NCI-H2171 treated with DMSO at 0.1 percent for 48 hours (cell line): ENCODE measurements around the gene CACNA1C.

Source experiments
- DNase-seq: peaks from one replicate; lab custom pipeline; 2025; lab: John Stamatoyannopoulos, UW

Gene CACNA1C

DNA sequence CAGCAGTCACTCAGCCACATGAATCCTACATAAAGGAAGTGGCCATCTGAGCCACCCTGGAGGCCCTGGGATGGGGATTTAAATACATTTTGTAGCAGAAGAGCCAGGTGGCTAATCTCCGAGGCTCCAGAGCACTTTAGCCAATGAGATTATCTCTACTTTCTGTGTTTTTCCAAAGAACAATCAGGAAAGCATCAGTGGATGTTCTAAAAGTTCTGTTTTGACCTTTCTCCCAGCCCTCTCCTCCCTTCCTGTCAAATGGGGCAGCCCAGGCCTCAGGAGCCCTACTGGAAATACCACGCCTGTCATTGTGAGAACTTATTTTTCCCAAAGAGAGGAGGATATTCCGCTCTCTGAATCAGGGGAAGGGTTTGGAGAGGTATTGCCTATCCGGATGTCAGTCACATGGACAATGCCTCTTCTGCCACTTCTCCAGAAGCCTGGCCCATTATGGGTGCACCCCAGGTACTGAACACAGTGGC, 405.2 kb downstream of the CACNA1C start:
- no peak for DNase-seq

DNA sequence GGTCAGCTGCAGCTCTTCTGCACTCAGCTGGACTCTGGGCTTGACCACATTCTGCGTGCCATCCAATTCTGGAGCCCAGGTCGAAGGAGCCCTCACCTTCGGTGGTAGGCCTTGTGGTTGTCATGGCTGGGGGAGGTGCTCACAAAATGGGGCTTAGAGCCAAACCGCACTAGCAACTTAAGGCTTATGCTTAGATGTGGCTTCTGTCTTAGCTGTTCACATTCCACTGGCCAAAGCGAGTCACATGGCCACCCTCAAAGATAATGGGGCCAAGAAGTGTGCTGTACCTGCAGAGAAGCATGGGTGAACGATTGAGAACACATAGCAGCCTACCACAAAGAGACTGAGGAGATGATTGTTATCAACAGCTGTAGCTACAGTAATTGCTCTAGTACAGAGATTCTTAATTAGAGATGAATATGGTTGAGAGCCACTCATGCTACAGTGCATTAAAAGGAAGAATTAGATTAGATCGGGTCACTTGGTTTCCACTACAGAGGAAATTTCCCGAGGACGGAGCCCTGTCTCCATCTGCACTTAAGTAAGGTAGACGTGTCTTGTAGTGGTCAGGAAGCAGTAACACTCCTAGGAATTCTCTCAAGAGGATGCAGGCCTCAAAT, 407.4 kb downstream of the CACNA1C start:
- no peak for DNase-seq

DNA sequence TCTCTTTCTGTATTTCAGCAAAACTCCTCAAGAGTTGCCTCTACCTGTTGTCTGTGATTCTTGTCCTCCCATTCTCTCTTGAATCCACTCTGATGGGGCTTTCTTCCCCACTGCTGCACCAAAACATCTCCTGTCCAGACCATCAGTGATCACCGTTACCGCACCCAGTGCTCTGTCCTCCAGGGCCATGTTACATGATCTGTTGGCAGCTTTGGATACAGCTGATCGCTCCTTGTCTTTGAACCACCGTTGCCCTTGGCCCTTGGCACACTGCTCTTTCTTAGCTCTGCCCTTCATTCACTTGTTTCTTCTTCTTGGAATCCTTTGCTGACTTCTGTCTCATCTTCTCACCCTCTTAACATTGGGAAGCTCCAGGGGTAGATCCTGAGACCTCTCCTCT, 408.3 kb downstream of the CACNA1C start:
- no peak for DNase-seq

DNA sequence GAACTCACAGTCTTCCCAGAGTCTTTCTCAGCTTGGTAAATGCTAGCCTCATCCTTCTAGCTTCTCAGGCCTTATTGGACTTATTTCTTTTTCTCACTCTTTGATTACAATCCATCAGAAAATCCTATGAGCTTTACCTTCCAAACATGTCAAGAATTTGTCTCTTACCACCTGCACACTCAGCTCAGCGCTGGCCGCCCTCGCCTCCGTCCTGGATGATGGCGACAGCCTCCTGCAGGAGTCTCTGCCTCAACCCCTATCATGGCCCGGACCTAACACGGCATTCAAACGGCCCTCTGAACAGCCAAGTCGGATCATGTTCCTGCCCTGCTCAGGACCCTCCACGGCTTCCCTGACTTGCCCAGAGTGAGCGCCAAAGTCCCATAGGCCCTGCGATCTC, 408.9 kb downstream of the CACNA1C start:
- DNase-seq: no peak

DNA sequence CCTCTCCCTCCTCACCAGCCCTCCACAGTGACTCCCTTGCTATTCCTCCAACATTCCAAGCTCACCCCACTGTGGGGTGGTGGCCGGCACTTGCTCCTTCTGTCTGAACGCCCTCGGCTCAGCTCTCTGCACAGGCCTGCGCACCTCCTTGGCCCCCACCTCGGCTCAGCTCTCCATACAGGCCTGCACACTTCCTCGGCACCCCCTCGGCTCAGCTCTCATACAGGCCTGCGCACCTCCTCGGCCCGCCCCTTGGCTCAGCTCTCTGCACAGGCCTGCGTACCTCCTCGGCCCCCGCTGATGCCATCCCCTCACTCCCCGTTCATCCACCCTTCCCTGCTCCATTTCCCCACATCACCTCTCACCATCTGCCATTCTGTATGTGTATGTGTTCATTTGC, 409.3 kb downstream of the CACNA1C start:
- DNase-seq: no peak

DNA sequence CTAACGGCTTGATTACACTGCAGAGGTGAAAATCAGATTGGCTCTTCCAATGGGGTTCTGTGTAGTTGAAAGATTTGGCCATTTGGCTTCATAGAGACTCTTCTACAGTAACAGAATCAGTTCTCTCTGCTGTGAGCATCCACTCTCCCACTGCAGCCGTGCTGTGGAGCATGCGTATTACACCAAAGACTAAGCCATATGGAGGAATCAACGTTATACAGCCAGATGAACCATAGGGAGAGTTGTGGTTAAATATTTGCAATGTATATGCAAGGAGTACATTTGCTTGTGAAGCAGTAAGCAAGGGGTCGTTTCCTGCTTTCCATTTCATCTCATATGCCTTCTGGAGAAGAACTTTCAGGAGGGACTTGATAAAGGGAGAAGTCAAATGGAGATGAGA, 410.9 kb downstream of the CACNA1C start:
- no peak for DNase-seq

DNA sequence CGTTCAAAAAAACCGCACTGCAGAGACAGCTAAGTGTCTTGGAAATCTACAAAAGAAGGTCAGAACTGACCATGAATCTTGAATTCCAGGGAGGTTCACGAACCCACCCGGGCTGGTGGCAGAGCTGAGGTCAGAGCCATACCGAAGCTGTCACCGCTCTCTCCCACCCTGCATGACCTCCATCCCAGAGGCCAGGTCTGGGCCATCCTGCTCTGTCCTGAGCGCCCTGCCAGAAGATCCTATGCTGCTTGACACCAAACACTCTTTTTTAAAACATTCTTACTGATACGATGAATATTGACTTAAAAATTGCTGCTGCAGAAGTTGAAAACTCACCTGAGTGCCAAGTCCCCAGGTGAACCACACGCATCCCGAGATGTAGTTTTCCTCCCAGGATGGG, 412.9 kb downstream of the CACNA1C start:
- no peak for DNase-seq

DNA sequence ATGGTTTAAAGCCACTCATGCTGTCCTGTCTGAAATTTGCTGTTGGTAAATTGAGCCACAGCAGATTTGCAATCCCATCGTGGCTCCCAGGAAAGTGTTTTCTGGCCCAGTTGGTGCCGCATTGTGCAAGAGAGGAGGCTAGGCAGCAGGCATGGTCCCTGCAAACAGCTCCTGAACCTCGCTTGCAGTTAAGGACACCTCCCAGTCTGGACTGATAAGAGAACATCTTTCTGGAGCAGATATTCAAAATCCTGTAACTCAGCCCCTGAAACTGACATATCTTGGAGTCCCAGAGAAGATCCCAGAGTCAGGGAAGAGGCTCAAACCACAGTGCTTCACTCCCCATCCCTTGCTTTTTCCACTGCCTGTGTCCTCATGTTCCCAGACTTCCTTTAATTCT, 413.4 kb downstream of the CACNA1C start:
- no peak for DNase-seq

DNA sequence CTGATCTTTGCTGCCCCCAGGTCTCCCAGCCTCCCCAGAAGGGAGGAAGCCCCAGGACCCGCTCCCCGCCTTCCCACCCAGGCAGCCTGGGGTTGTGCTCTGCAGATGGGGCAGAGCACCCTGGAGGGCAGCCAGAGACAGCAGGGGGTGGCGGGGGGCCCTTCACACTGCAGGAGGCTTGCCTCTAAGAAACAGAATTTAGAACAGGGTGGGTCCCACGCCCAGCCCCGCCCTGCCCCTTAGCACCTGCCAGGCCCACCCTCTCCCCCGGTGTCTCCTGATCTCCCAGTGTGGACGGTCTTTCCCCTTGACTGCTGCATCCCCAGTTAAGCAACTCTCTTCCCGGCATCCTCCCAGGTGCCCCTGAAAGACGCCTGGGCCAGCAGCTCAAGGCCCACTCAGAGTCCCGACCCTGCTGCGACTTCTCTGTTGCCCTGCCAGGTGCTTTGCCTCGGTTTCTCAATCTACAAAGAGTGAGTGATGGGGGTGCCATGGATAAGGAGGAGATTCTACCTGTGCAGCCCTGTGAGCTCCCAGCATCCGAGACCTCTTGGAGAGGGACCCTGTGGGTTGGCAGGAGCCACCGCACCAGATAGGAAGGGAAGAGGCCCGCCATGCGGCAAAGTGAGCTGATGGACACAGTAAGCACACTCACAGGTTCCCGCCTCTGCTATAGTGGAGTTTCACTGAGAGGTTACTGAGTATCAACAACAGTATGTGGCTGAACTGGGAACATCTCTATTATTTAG, 414.8 kb downstream of the CACNA1C start:
- DNase-seq: no peak

DNA sequence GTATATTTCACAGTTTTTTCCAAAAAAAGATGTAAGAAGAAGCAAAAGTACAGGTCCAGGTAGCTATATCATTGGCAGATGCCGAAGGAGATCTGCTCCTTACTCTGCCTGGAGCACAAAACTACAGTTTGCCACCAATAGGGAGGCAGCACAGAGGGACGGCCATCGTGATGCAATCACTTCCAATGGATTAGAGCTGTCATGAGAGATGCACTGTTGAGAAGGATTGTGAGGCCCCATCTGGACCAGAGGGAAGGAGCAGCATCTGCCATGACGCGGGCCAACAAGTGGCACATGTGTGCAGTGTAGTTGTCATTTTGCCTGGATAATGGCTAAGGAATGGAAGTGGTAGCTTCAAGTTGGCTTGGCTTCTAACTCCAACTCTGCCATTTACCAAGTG, 423.2 kb downstream of the CACNA1C start:
- peak; percentile 45 for DNase-seq

DNA sequence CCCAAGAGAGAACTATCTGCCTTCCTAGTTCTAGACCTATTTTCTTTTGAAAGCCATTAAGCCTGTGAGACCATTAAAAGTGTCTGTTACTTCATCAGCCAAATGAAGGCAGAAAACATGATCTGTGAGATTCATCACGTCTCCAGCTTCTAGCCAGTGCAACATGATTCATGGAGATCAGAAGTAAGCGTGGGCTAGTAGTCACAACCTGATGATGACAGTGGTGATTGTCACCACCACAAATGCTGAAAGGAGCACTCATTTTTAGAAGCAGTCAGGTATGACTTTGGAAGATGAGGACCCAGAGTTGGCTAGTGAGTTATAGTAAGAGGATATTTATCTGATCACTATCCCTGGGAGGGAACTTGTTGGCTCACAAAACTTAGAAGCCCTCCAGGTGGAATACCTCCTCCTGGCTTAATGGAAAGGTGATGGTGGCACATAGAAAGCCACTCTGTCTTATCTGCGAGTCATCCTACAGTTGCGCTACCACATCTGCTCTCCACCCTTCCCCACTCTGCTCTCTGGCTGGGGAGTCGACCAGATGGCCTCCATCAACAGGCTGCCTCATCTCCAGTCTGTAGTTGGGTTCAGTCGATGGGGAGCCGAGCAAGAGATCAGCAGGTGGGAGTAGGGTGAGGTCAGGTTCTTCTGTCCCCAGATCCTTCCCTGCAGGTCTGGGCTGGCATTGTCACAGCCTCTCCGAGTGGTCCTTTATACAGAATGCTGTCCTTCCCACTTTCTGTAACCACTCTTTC, 424.4 kb downstream of the CACNA1C start:
- DNase-seq: peak; percentile 31

DNA sequence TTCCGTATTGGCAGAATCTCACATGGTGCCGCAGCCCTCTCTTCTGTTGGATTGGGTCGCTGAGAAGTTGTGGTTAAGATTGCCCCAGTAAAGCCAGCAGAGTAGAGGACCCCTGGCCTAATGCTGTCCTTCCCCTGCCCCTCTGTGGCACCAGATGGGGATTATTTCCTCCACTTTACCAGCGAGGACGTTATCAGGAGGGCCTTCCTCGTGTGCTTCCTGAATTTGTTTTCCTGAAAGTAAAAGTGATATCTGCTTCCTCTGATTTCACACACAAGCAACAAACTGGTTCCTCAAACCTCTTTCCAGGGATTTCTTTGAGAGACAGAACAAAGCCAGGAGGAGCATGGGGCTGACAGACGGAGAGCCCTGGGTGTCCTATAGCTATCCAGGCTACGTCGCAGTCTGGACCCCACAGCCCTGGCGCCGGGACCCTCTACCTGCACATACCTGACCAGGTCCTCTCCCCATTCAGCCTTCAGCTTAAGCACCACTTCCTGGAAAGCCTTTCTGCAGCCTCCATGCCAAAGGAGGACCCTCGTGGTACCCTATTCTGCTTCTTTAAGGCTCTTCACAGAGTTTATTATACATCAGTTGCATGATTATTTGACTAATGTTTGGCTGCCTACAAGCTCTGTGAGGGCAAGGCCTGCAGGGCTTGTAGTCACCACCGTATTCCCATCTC, 427.2 kb downstream of the CACNA1C start:
- DNase-seq: no peak

DNA sequence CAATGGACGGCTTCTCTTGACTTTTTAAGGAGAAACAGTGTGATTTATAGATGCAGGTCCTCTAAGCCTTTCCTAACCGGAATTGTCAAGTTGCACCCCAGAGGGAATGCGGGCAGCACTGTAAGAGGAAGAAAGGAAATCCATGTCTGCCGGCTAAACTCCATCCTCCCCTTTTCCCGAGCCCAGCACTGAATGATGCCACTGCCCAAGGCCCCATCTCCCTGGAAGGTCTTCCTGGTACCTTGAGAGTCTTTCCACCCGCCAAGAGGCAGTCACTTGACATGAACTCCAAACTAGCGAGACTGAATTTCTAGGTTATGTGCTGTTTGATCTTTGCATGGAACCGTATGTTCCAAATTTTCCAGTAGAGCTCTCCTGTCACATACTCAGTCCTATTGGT, 428.6 kb downstream of the CACNA1C start:
- no peak for DNase-seq

DNA sequence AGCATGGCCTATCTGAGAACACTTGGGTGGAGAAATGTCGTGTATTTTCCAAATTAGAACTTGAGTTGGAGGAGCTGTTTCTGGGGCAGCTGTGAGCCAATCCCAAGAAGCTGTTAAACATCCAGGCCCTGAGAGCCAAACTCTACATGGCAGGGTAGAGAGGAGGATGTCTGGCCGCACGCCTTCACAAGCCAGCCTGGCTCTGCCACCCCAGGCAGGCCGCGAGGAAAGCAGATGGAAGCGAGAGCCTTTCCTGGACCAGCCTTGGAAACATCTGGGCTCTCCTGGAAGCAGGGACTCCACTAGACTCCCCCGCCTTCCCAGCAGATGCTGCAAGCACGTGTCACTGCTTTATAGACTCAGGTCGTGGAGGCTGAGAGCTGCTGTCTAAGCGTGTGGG, 429.2 kb downstream of the CACNA1C start:
- peak; percentile 88 for DNase-seq

DNA sequence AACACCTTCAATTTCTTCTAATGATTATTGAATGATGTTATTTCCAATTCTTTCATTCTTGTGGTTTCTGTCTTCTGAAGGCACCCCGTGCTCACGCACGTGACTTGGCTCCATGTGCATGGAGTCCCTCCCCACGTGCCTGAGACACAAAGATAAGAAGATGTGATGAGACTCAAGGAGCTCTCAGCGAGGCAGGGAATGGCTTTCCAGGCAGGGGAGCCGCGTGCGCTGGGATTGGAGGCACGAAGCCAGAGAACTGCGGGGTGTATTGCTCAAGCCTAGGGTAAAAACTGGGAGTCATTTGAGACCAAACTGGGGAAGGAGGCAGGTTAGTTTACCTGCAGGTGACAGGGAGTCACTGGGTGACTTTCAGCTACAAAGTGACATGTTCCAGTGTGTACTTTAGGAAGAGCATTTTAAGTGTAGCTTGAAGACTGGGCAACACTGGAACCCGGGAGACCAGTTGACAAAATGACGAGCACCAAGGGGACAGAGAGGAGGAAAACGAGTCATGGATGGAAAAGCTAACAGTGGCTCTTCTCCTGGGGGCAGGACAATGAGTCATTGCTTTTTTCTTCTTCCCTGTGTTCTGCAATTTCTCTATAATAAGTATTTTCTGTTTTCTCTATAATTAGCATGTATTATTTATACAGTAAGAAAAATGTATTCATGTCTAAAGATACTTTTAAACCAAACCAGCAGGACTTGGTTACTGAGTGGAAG, 430.3 kb downstream of the CACNA1C start:
- DNase-seq: no peak

DNA sequence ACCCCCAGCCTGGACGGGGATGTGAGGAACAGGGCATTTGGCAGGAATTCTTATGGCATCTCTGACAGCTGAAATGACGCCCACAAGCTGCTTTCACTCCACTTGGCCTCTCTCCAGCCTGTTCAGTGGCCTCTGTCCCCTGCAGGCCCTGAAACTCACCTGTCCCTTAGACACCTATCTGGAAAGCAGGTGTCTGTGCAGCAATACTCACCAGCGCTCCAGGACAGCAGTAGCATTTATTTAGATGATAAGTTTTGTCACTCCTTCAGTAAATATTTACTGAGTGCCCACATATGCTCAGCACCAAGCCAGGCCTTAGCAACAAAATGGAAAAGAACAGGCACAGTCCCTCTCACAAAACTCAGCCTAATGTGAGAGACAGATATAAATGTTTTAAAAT, 430.9 kb downstream of the CACNA1C start:
- DNase-seq: no peak

DNA sequence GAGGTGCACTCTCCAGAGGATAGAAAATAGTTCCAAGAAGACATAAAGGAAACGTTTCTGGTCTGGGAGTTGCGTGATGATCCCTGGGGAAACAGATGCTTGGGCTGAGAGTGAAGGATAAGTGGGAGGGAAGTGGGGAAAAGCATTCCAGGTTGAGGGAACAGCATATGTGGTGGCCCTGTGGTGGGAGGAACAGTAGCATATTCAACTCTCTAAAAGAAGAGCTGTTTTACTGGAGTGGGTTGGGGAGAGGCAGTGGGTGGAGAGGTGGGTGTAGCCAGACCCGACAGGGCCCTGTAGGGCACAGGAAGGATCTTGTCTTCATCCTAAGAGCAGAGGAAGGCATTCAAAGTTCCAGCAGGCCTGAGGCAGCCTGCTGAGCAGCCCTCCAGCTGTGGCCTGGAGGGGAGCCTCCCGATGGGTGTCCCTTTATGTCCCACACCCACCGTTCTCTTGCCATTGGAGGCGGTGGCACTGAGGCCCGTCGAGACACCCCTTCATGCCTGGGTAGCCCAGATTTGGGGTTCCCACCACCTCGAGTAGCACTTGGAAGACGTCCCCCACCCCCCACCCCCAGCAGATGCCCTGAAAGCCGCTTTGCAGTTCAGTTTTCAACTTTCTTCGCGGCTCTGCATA, 431.5 kb downstream of the CACNA1C start:
- no peak for DNase-seq

DNA sequence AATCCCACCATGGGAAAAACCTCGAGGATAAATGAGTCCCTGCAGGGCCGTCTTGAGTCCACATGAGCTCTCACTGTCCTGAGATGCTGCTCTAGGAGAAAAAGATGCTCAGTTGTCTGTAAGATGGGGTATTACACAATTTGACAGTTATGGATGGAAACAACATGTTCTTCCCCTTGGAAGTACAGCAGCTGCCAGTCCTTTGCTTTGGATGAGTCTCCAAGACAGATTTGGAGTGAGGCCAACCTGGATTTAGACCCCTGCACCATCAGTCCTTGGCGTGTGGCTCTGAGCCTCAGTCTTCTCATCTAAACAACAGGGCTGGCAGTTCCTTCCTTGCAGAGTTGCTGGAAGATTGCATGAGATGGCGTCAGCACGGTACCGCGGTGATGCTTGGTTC, 432.9 kb downstream of the CACNA1C start:
- DNase-seq: peak; percentile 21

DNA sequence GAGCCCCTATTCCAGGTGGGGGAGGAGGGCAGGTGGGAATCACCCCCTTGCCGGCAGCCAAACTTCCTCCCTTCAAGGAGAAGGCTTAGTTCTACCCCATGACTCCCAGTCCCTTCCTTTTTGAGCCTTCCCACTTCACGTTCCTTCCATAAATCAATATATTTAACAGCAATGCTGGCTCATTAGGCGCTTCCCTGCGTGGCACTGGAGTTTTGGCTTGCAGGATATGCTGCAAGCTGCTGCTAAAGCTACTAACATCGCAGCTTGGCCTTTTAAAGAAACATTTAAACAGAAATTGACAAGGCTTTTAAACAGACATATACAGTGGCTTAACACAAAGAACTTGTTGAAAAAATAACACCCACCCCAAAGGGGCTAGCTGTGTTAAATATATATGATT, 434.0 kb downstream of the CACNA1C start:
- no peak for DNase-seq

DNA sequence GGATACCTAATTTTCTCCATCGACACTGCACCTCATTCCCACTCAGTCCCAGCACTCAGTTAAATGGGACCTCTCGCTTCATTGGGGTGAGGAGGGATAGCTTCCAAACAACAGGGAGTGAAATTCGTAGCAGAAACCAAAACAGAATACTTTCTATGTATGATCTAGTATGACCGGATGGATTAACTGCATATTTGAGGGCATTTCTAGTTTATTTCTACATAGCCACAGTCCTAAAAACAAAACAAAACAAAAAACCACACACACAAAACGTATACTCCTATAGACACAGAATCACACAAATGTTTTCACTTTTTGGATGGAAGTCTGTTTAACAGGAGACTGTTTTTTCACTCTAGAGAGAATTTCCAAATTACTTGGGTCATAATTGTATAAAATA, 434.5 kb downstream of the CACNA1C start:
- DNase-seq: no peak

DNA sequence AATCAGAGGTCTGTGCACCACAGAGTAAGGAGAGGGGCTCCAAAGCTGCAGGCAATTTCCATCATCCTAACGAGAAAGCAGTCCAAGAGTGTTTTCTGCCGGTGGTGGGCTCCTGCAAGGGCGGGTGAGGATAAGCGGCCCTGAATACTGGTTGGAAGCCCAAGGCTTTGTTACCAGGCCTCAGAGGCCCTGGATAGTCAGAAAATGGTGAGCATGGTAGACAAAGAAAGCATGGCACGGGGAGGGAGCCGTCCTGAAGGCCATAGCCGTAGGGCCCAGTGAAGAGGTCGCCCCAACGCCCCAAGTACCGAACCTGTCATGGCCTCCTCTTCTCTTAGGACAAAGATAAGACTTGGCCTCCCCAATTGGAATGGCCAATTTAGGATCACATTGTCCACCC, 435.3 kb downstream of the CACNA1C start:
- no peak for DNase-seq
